ENCODE results near the gene ITIH4.

- TF ChIP-seq CTCF (IDR thresholded peaks at IDR 0.05), result no peak
- peak in 1 of 2 donors; percentile 21 for TF ChIP-seq POLR2A (IDR thresholded peaks at IDR 0.05)
Observed at GRCh38 chr3:52770496-52771333, 59.8 kb downstream of the ITIH4 start, which contains the start of gene NEK4.
